Endothelial cell of umbilical vein (primary cell): Measurements from ENCODE around the gene MN1. TPM values are rescaled to one million over a fixed set of nuclear protein-coding genes. Genes with fewer than 3 reads are reported as not detected.

Experiments
- BruUV-seq: library from RNA; stranded (reverse); fragments of 400-500 nt; replicated peaks from 2 replicates; lab custom pipeline; 2021; lab: Mats Ljungman, UMichigan
- CTCF ChIA-PET: fragments of 300-600, 350-600 bp; sonication (Branson Sonifier 250); formaldehyde crosslinking; loops from one replicate; lab custom pipeline; 2021; ENCODE audit warnings: antibody characterized with exemption, inconsistent platforms; lab: Charles Lee
- POLR2A ChIA-PET: fragments of 300-600, 350-600 bp; sonication (Branson Sonifier 250); formaldehyde crosslinking; loops from one replicate; lab custom pipeline; 2021; ENCODE audit warnings: antibody characterized with exemption, inconsistent platforms; lab: Charles Lee
- DNase-seq: peaks from one replicate; pipeline ENCODE4 v3.0.0-alpha.2; 2011; ENCODE audit warnings: low read depth, low spot score
- FAIRE-seq: peaks from 2 replicates; lab custom pipeline; 2011; peaks lifted over from hg19 to GRCh38; lab: Jason Lieb, UNC
- H2AFZ ChIP-seq: 2 replicates; pipeline ENCODE4 v1.6.0; 2012; ENCODE audit warnings: low read depth, low read length, control low read depth, inconsistent platforms
- H3K27ac ChIP-seq: 2 replicates; pipeline ENCODE4 v1.5.1; 2011; ENCODE audit warnings: low read depth, mild to moderate bottlenecking, control low read depth, low read length, moderate library complexity; ENCODE audit not compliant: insufficient read depth
- H3K27me3 ChIP-seq, 2 experiments: 2 replicates each; pipeline versions ENCODE4 v1.6.0 to v1.6.1; 2011; ENCODE audit warnings: low read length in 2 of 2, mixed read lengths in 1 of 2; ENCODE audit not compliant: control insufficient read depth in 2 of 2, insufficient read depth in 2 of 2
- H3K36me3 ChIP-seq, 2 experiments: 2 replicates in 1 of 2; 3 replicates in 1 of 2; pipeline ENCODE4 v1.5.1; 2011; ENCODE audit warnings: low read length in 2 of 2, mild to moderate bottlenecking in 1 of 2, moderate library complexity in 1 of 2; ENCODE audit not compliant: control insufficient read depth in 2 of 2, insufficient read depth in 2 of 2; ENCODE audit errors: extremely low read depth in 1 of 2
- H3K4me1 ChIP-seq: 3 replicates; pipeline ENCODE4 v1.5.1; 2011; ENCODE audit warnings: mild to moderate bottlenecking, low read length; ENCODE audit not compliant: control insufficient read depth, insufficient read depth; ENCODE audit errors: extremely low read depth
- H3K4me2 ChIP-seq: 2 replicates; pipeline ENCODE4 v1.6.1; 2011; ENCODE audit warnings: low read length, control low read depth, mixed read lengths; ENCODE audit not compliant: insufficient read depth
- H3K4me3 ChIP-seq, 3 experiments: fragments of 200-600 bp in 1 of 3; sonication (generic), shearing (Covaris generic) in 1 of 3; replicated peaks in 1 of 3; 2 replicates each; pipeline ENCODE4 v1.5.1; 2011 to 2016; ENCODE audit warnings: control low read depth in 3 of 3, low read length in 3 of 3, mild to moderate bottlenecking in 2 of 3, inconsistent platforms in 1 of 3, low read depth in 1 of 3, moderate library complexity in 1 of 3; ENCODE audit not compliant: insufficient read depth in 1 of 3
- H3K79me2 ChIP-seq: 2 replicates; pipeline ENCODE4 v1.6.0; 2012; ENCODE audit warnings: low read length, inconsistent platforms; ENCODE audit not compliant: control insufficient read depth, insufficient read depth
- H3K9ac ChIP-seq: replicated peaks from 2 replicates; pipeline ENCODE3; 2011; ENCODE audit warnings: low read length, control low read depth; ENCODE audit not compliant: insufficient read depth; ENCODE audit errors: extremely low read depth
- H3K9me1 ChIP-seq: replicated peaks from 3 replicates; pipeline ENCODE4 v1.6.0; 2011; ENCODE audit warnings: mild to moderate bottlenecking, low read length; ENCODE audit not compliant: control insufficient read depth, insufficient read depth; ENCODE audit errors: extremely low read depth
- H3K9me3 ChIP-seq: replicated peaks from 2 replicates; pipeline ENCODE4 v1.5.1; 2012; ENCODE audit warnings: low read length, inconsistent platforms; ENCODE audit not compliant: control insufficient read depth, insufficient read depth
- H4K20me1 ChIP-seq: replicated peaks from 2 replicates; pipeline ENCODE3; 2011; ENCODE audit warnings: mild to moderate bottlenecking, low read length; ENCODE audit not compliant: control insufficient read depth, insufficient read depth; ENCODE audit errors: extremely low read depth
- CTCF ChIP-seq, 2 donors: IDR thresholded peaks; 1 replicate in 1 of 2; 2 replicates in 1 of 2; pipeline ENCODE4 v1.5.1; 2011; ENCODE audit warnings: low read length in 2 of 2, mild to moderate bottlenecking in 2 of 2, moderate library complexity in 2 of 2, control low read depth in 1 of 2, inconsistent platforms in 1 of 2, low read depth in 1 of 2; ENCODE audit not compliant: insufficient read depth in 1 of 2; ENCODE audit errors: extremely low read depth in 1 of 2
- EZH2 ChIP-seq: IDR thresholded peaks from 2 replicates; pipeline ENCODE4 v1.6.1; 2012; ENCODE audit warnings: borderline replicate concordance, low read depth, mild to moderate bottlenecking, moderate library complexity, low read length, inconsistent platforms; ENCODE audit not compliant: severe bottlenecking
- FOS ChIP-seq: IDR thresholded peaks from 2 replicates; pipeline ENCODE4 v1.6.1; 2011; ENCODE audit warnings: mild to moderate bottlenecking, low read length, moderate library complexity, borderline replicate concordance; ENCODE audit not compliant: insufficient read depth
- GATA2 ChIP-seq: IDR thresholded peaks from 2 replicates; pipeline ENCODE4 v1.7.0; 2011; ENCODE audit warnings: low read depth, mild to moderate bottlenecking, moderate library complexity, mixed read lengths, low read length; ENCODE audit not compliant: insufficient read length, insufficient read depth
- JUN ChIP-seq: IDR thresholded peaks from 2 replicates; pipeline ENCODE4 v1.6.1; 2011; ENCODE audit warnings: borderline replicate concordance, low read depth; ENCODE audit not compliant: insufficient read length, insufficient read depth
- MAX ChIP-seq: IDR thresholded peaks from 2 replicates; pipeline ENCODE4 v1.6.1; 2011; ENCODE audit not compliant: insufficient read depth, insufficient read length
- POLR2A ChIP-seq: IDR thresholded peaks from 2 replicates; pipeline ENCODE4 v1.6.1; 2012; ENCODE audit warnings: low read depth, mild to moderate bottlenecking, control low read depth, low read length
- POLR2AphosphoS5 ChIP-seq: IDR thresholded peaks from 2 replicates; pipeline ENCODE4 v1.6.1; 2012; ENCODE audit warnings: low read depth, mild to moderate bottlenecking, control low read depth, low read length, moderate library complexity; ENCODE audit not compliant: insufficient read depth
- dilution Hi-C: fragments of 300-500 bp; cut with MboI; formaldehyde crosslinking; loops from one replicate; pipeline ENCODE4 v1.15.0; 2019; ENCODE audit warnings: low sequenced_read_pairs; ENCODE audit not compliant: extremely low pct_ligation_motif_present
- intact Hi-C: fragments of 100-400 bp; cut with micrococcal nuclease; formaldehyde crosslinking; loops from one replicate; pipeline ENCODE4 v1.10.0; 2022
- polyA plus RNA-seq, 4 experiments: library from polyadenylated mRNA; depleted of rRNA in 3 of 4; stranded (reverse) in 3 of 4; unstranded in 1 of 4; fragments of >200 nt; gene quantifications; 2 replicates each; pipeline versions ENCODE4 v1.2.1 to v1.2.3, GENCODE V29; 2011 to 2012; ENCODE audit warnings: missing spikeins in 1 of 4
- total RNA-seq: library from RNA; stranded (reverse); gene quantifications from 2 replicates; pipeline ENCODE4 v1.2.3, GENCODE V29; 2021

Gene MN1
- total and polyA plus RNA-seq, 2 donors (not counting 3 experiments of a cell fraction or from before 2014, with no cell fraction given) = 3.8 to 5.2 TPM

GRCh38 chr22:27756212-27756660 is 45.3 kb downstream of the MN1 start:
- BruUV-seq = no TSS peak
- no peak for FAIRE-seq

More at GRCh38 chr22:27756212-27756660, 45.3 kb downstream of the MN1 start:
- no peaks in the 10 kb centered on the region for H3K4me1 ChIP-seq
- no peaks in the 10 kb centered on the region for H3K9me3 ChIP-seq
- ChIA-PET POLR2A (no interaction called here), CTCF (no interaction called here)
- intact Hi-C loops (no loop called here), dilution Hi-C loops (no loop called here)
- DNase-seq = no peak
- H3K9me1 ChIP-seq = no peaks in the 10 kb centered on the region
- H3K36me3 ChIP-seq = no peaks in the 10 kb centered on the region
- H3K4me3 ChIP-seq = no peak overlapping the region
- H3K79me2 ChIP-seq = no peaks in the 10 kb centered on the region
- TF ChIP-seq CTCF (IDR thresholded peaks at IDR 0.05; ENCODE audit: extremely low read depth in 1 of 2, insufficient read depth in 1 of 2, low read depth in 1 of 2, low read length in 2 of 2) (no peak), POLR2A (no peak), EZH2 (no peak), FOS (no peak), POLR2AphosphoS5 (no peak), JUN (no peak), MAX (no peak), GATA2 (no peak)
- H3K9ac ChIP-seq = no peak overlapping the region
- H3K4me2 ChIP-seq = no peak overlapping the region
- no peak overlapping the region for H3K27ac ChIP-seq
- no peaks in the 10 kb centered on the region for H3K27me3 ChIP-seq
- no peaks in the 10 kb centered on the region for H4K20me1 ChIP-seq
- H2AFZ ChIP-seq = no peak overlapping the region
